Measurements from ENCODE around the gene NFATC1.
"Not testable (repeated sequence)": the region's sequence is repeated elsewhere in the genome, so short reads cannot be mapped to it uniquely, and the experiment has no call there.

Gene NFATC1

DNA sequence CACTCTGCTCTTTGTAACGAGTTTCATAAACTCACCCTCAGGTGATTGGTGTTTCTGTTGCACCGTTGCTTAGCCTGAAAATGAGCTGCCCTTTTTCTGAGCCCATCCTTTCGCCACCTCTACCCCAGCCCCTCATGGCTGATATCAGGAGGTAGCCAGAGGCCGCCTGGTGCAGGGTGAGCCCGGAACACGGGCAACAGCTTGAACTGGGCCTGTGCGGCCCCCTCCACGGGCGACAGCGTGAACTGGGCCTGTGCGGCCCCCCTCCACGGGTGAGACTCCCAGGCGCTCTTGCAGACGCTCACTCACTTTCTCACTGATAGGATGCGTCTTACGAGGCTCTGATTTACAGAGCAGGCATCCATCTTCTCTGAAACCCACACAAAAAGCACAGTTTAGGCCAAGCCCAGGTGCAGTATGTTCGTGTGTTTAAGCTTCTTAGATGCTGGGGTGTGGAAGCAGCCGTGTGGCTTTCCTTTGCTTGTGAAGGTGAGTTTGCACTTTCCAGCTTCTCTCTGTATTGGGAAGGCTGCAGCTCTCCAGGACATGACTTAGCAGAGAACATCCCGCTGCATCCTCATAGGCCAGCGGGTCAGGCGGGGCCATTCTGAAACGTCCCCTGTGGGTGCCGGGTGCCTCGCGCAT, 83.5 kb downstream of the NFATC1 start:
- no peak for DNase-seq

DNA sequence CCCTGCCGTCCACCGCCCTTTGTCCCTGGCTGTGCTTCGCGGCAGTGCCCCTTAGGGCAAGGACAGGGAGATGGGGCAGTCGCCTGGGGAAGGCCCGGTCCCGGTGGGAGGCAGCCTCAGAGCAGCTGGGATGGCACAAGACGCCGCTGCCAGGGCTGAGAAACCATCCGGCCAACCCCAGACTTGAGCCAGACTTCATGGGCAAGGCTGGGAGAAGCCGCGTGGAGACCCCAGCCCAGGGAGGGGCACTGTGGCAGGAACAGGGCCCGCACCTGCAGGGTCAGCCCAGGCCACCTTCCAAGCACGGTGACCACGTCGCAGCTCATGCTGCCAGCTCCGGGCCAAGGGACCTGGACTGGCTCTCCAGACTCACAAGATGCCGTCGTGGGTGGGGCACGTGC, 84.0 kb downstream of the NFATC1 start:
- no peak for DNase-seq

- no peak for DNase-seq
Observed at GRCh38 chr18:79480171-79481045, 84.7 kb downstream of the NFATC1 start.

- DNase-seq, result no peak
Observed at GRCh38 chr18:79481046-79481790, 85.5 kb downstream of the NFATC1 start.

DNA sequence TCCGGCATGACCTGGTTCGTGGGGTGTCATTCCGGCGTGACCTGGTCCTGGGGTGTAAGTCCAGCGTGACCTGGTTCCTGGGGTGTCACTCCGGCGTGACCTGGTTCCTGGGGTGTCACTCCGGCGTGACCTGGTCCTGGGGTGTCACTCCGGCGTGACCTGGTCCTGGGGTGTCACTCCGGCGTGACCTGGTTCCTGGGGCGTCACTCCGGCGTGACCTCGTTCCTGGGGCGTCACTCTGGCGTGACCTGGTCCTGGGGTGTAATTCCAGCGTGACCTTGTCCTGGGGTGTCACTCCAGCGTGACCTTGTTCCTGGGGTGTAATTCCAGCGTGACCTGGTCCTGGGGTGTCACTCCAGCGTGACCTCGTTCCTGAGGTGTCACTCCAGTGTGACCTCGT, 87.7 kb downstream of the NFATC1 start:
- DNase-seq, result not testable (repeated sequence)

DNA sequence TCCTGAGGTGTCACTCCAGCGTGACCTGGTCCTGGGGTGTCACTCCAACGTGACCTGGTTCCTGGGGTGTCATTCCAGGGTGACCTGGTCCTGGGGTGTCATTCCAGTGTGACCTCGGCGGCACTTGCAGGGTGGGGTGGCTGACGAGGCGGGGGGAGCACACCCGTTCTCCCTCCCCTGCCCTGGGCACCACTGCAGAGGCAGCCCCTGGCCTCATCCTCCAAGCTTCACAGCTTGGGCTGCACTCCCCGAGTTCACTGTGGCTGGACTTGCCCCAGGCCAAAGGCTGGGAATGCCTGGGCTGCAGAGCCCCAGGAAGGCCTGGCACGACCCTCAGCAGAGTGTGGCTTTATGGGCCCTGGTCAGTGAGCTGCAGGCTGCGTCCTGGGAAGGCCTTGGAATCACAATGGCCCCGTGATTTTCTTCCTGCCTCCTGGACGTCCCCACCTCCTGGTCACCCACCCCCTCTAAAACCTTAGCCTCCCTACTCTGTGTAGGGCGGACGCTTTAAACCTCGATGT, 88.3 kb downstream of the NFATC1 start:
- no peak for DNase-seq

DNA sequence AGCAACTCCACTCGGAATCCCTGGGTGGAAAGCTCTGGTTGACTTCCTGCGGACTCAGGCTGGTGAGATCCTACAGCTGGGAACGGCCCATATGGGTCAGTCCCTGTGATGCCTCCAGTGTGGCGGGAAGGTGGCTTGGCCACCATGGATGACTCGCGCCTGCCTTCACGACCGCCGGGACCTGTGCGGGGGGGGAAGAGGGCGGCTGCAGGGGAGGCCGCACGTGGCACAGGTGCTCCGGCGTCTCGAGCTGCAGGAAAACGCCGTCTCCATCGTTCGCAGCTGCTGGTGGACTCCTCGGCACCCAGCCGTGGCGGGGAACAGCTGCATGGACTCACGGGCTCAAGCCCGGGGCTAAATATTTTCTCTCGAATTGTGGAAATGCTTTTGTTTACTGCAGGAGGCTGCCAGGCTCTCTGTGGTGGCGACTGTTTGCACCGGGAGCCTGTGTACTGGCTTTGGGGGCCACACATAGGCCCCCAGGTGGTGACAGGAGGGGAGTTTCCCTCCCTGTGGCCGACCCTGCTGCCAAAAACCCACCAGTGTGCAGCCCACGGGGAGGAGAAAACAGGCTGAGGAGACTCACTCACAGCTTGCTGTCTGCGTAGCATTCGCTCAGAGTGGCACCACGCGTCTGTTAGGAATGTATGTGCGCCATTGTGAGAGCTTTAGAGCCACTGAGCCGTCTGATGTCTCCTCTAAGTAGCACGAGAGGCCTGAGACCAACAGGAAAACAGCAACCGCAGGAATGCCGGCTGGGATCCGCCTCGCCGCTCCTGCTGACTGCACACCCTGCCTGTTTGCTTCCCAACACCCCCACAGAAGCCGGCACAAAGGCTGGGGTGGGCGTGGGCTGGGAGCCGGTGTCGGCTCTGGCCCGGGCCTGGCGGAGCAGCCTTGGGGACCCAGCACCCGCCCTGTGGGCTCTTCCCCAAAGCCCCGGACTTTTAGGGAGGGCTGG, 89.2 kb downstream of the NFATC1 start:
- DNase-seq, result no peak

- no peak for DNase-seq
Observed at GRCh38 chr18:79485788-79486355, 90.1 kb downstream of the NFATC1 start.

GRCh38 chr18:79486356-79487182, 90.8 kb downstream of the NFATC1 start:
- no peak for DNase-seq

DNA sequence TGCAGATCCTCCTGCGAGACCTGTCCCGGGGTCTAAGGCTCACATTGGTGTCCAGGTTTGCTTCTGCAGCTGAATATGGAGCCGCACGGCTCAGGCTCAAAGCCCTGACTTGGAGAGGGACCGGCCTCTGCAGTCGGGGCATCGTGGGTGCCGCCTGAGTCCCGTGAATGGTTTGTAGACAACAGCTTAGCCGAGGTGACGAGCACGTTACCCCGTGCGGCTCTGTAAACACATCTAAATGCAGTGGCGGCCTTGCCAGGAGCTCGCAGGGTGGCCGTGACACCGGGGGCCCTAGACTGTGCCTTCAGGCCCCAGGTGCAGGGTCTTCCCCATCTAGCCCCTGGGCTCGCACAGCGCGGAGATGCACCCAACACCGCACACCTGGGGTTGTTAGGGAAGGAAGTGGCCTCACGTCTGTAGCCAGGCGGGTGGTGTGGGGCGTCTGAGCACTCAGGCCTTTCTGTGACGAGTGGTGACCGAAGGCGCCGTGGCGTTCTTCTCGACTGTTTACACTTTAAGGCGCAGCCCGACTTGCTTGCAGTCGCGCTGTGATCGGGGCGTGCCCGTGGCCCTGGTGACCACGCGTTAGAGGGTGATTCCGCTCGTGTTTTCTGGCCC, 91.6 kb downstream of the NFATC1 start:
- no peak for DNase-seq

GRCh38 chr18:79487801-79488201, 92.1 kb downstream of the NFATC1 start:
- DNase-seq, result no peak

DNA sequence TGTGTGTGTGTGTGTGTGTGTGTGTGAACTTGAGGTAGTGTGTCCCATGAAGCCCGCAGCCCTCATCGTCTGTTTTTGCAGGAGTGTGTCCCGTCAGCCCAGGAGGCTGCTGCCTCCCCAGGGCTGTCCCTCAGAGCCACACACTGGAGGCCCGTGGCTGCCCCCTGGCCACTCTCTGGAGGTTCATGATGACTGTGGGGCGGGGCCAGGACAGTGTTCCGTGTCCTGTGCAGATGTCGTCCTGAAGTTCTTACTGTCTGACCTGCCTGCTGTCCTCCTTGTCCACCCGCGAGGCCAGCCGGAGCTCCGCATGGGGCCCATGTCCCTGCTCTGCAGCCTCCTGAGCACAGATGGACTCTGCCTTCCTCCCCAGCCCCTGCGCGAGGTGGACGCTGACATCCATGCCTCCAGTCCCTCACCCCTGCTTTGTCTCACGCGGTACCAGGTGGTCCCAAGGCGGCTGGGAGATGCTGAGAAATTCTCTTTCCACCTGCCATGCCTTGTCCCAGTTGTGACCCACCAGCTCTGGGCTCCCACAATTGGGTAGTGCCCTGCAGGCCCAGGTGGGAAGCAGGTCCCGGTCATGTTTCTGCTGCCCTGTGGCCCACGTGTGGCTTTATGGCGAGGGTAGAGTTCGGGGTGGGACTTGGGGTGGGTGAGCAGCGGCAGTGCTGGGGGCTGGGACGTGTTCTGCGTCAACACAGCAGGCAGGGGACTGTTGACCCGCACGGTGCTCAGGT, 92.8 kb downstream of the NFATC1 start:
- DNase-seq, result no peak

DNA sequence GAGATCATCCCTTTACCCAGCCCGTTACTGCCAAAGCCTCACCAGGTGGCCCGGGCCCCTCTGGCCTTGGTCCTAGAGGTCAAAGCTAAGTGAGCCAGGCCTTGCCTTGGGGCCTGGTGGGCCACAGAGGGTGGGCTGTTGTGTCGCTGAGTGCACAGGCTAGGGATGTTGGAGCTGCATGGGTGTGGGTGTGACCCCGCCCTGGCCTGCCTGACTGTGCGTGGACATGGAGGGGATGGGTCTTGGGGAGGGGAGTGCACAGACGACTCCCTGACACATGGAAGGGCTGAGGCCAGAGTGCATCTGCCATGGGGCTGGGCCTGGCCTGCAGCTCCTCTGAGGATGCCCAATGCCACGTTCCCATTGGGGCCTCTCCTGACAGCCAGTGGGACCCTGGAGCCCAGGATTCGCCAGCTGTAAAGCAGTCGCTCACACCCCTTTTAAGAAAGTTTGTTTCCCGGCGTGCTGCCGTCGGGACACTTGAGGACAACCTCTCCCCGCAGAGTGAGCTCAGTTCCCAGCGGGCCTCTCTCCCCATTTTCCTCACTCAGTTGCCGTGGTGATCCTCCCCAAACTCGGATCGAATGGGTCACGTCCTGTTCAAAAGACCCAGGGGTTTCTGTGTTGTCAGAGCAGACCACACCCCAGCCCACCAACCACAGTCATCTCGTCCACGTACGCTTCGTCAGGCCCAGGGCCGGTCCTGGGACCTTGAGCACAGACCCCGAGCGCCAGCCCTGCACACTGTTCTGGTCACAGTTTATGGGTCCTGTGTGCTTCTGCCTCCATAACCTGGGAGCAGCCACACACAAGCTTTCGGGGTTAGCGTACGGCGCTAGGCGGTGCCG, 93.5 kb downstream of the NFATC1 start:
- no peak for DNase-seq

GRCh38 chr18:79489899-79490625, 94.3 kb downstream of the NFATC1 start:
- DNase-seq, result no peak

GRCh38 chr18:79490626-79491041, 94.9 kb downstream of the NFATC1 start:
- DNase-seq, result no peak

DNA sequence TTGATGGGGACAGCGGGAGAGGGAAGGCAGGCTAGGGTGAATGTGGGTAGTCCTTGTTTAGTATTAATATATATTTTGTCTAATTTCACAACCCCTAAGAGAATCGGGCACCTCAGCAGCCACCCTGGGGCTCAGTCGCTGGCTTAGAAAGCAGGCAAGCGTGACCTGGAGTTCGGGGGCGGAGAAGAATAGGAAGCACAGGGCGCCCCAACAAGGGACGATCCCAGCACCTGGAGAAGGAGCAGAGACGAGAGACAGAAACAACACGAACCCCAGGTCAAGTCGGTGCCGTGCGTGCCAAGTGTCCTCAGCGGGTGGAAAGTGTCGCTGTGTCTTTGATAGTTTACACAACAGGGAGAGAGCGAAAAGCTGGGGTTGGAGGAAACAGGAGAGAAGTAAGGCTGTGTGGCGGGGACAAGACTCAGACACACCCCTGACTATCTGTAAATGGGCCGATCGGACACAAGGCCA, 95.4 kb downstream of the NFATC1 start:
- DNase-seq, result no peak

DNA sequence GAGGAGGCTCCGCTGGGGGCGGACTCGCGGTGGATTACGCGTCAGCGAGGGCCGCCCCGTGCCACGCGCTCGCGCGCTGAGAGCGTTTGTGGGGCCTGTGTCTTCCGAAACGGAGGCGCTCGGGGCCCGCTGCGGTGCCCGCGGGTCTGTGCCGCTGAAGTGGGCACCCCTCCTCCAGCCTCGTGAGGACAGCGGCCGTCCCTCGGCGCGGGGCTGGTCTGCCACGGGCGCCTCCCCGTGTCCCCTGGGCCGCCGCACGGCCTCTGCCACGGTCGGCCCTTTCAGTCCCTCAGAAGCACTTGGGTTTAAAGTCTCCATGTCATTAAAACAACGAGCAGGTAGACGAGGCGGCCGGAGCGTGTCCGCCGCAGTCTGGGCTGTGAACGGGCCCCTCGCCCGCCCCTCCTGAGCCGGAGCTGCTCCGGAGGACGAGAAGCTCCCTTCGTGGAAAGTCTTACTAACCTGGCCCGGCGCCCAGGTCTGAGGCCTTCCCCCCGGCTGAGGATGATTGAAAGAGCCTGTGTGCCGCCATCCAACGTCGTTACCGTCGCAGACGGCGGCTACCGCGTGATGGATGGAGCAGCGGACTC, 97.6 kb downstream of the NFATC1 start:
- no peak for DNase-seq
